HepG2 (cell line): ENCODE data around the gene DPYD.

Experiments
- HNRNPUL1 ChIP-seq: fragments of 200-400 bp; formaldehyde crosslinking; IDR thresholded peaks from 2 replicates; pipeline ENCODE4 v1.6.1; 2017; ENCODE audit warnings: low read depth, mild to moderate bottlenecking, low read length, moderate library complexity
- MAFG ChIP-seq: sonication (generic); formaldehyde crosslinking; IDR thresholded peaks from 2 replicates; pipeline ENCODE4 v1.5.1; 2020; ENCODE audit warnings: mild to moderate bottlenecking, missing genetic modification reagents
- POLR2AphosphoS5 ChIP-seq: IDR thresholded peaks from 2 replicates; pipeline ENCODE4 v1.6.1; 2012; ENCODE audit warnings: low read depth, low read length
- YY1 ChIP-seq: IDR thresholded peaks from 2 replicates; pipeline ENCODE4 v1.6.1; 2011; ENCODE audit warnings: low read length, low read depth, moderate library complexity, mild to moderate bottlenecking; ENCODE audit not compliant: insufficient read depth, insufficient replicate concordance
- ZNF124 ChIP-seq: sonication (generic); formaldehyde crosslinking; IDR thresholded peaks from 2 replicates; pipeline ENCODE4 v1.4.0; 2020; ENCODE audit warnings: missing genetic modification reagents
- ZNF431 ChIP-seq: sonication (generic); formaldehyde crosslinking; IDR thresholded peaks from 2 replicates; pipeline ENCODE4 v1.9.0; 2022; ENCODE audit warnings: missing genetic modification reagents, low read depth, mild to moderate bottlenecking, borderline replicate concordance
- TF ChIP-seq, protein P1 (sequence below): sonication (generic); formaldehyde crosslinking; conservative IDR thresholded peaks from 2 replicates; pipeline ENCODE4 v1.4.0; 2020; ENCODE audit warnings: missing genetic modification reagents

GRCh38 chr1:97088391-97088790, 832.4 kb downstream of the DPYD start:
- TF ChIP-seq ZNF431 (CRISPR knock-in tag) (no peak), ZNF124 (CRISPR knock-in tag) (no peak), MAFG (CRISPR knock-in tag) (no peak), POLR2AphosphoS5 (no peak), HNRNPUL1 (no peak), YY1 (no peak)
- TF ChIP-seq, protein P1, sequence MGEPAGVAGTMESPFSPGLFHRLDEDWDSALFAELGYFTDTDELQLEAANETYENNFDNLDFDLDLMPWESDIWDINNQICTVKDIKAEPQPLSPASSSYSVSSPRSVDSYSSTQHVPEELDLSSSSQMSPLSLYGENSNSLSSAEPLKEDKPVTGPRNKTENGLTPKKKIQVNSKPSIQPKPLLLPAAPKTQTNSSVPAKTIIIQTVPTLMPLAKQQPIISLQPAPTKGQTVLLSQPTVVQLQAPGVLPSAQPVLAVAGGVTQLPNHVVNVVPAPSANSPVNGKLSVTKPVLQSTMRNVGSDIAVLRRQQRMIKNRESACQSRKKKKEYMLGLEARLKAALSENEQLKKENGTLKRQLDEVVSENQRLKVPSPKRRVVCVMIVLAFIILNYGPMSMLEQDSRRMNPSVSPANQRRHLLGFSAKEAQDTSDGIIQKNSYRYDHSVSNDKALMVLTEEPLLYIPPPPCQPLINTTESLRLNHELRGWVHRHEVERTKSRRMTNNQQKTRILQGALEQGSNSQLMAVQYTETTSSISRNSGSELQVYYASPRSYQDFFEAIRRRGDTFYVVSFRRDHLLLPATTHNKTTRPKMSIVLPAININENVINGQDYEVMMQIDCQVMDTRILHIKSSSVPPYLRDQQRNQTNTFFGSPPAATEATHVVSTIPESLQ (CRISPR knock-in tag): no peak
